Endothelial cell of umbilical vein (primary cell): ENCODE results near the gene YIPF3. TPM values are rescaled to one million over a fixed set of nuclear protein-coding genes. Genes with fewer than 3 reads are reported as not detected.

Experiments used
- BruUV-seq: library from RNA; stranded (reverse); fragments of 400-500 nt; replicated peaks from 2 replicates; lab custom pipeline; 2021; lab: Mats Ljungman, UMichigan
- CTCF ChIA-PET: fragments of 300-600, 350-600 bp; sonication (Branson Sonifier 250); formaldehyde crosslinking; loops from one replicate; lab custom pipeline; 2021; ENCODE audit warnings: antibody characterized with exemption, inconsistent platforms; lab: Charles Lee
- POLR2A ChIA-PET: fragments of 300-600, 350-600 bp; sonication (Branson Sonifier 250); formaldehyde crosslinking; loops from one replicate; lab custom pipeline; 2021; ENCODE audit warnings: antibody characterized with exemption, inconsistent platforms; lab: Charles Lee
- DNase-seq: peaks from one replicate; pipeline ENCODE4 v3.0.0-alpha.2; 2011; ENCODE audit warnings: low read depth, low spot score
- FAIRE-seq: peaks from 2 replicates; lab custom pipeline; 2011; peaks lifted over from hg19 to GRCh38; lab: Jason Lieb, UNC
- H2AFZ ChIP-seq: 2 replicates; pipeline ENCODE4 v1.6.0; 2012; ENCODE audit warnings: low read depth, low read length, control low read depth, inconsistent platforms
- H3K27ac ChIP-seq: 2 replicates; pipeline ENCODE4 v1.5.1; 2011; ENCODE audit warnings: low read depth, mild to moderate bottlenecking, control low read depth, low read length, moderate library complexity; ENCODE audit not compliant: insufficient read depth
- H3K27me3 ChIP-seq, 2 experiments: 2 replicates each; pipeline versions ENCODE4 v1.6.0 to v1.6.1; 2011; ENCODE audit warnings: low read length in 2 of 2, mixed read lengths in 1 of 2; ENCODE audit not compliant: control insufficient read depth in 2 of 2, insufficient read depth in 2 of 2
- H3K36me3 ChIP-seq, 2 experiments: 2 replicates in 1 of 2; 3 replicates in 1 of 2; pipeline ENCODE4 v1.5.1; 2011; ENCODE audit warnings: low read length in 2 of 2, mild to moderate bottlenecking in 1 of 2, moderate library complexity in 1 of 2; ENCODE audit not compliant: control insufficient read depth in 2 of 2, insufficient read depth in 2 of 2; ENCODE audit errors: extremely low read depth in 1 of 2
- H3K4me1 ChIP-seq: 3 replicates; pipeline ENCODE4 v1.5.1; 2011; ENCODE audit warnings: mild to moderate bottlenecking, low read length; ENCODE audit not compliant: control insufficient read depth, insufficient read depth; ENCODE audit errors: extremely low read depth
- H3K4me2 ChIP-seq: 2 replicates; pipeline ENCODE4 v1.6.1; 2011; ENCODE audit warnings: low read length, control low read depth, mixed read lengths; ENCODE audit not compliant: insufficient read depth
- H3K4me3 ChIP-seq, 3 experiments: fragments of 200-600 bp in 1 of 3; sonication (generic), shearing (Covaris generic) in 1 of 3; replicated peaks in 1 of 3; 2 replicates each; pipeline ENCODE4 v1.5.1; 2011 to 2016; ENCODE audit warnings: control low read depth in 3 of 3, low read length in 3 of 3, mild to moderate bottlenecking in 2 of 3, inconsistent platforms in 1 of 3, low read depth in 1 of 3, moderate library complexity in 1 of 3; ENCODE audit not compliant: insufficient read depth in 1 of 3
- H3K79me2 ChIP-seq: 2 replicates; pipeline ENCODE4 v1.6.0; 2012; ENCODE audit warnings: low read length, inconsistent platforms; ENCODE audit not compliant: control insufficient read depth, insufficient read depth
- H3K9ac ChIP-seq: replicated peaks from 2 replicates; pipeline ENCODE3; 2011; ENCODE audit warnings: low read length, control low read depth; ENCODE audit not compliant: insufficient read depth; ENCODE audit errors: extremely low read depth
- H3K9me1 ChIP-seq: replicated peaks from 3 replicates; pipeline ENCODE4 v1.6.0; 2011; ENCODE audit warnings: mild to moderate bottlenecking, low read length; ENCODE audit not compliant: control insufficient read depth, insufficient read depth; ENCODE audit errors: extremely low read depth
- H3K9me3 ChIP-seq: replicated peaks from 2 replicates; pipeline ENCODE4 v1.5.1; 2012; ENCODE audit warnings: low read length, inconsistent platforms; ENCODE audit not compliant: control insufficient read depth, insufficient read depth
- H4K20me1 ChIP-seq: replicated peaks from 2 replicates; pipeline ENCODE3; 2011; ENCODE audit warnings: mild to moderate bottlenecking, low read length; ENCODE audit not compliant: control insufficient read depth, insufficient read depth; ENCODE audit errors: extremely low read depth
- CTCF ChIP-seq, 2 donors: IDR thresholded peaks; 1 replicate in 1 of 2; 2 replicates in 1 of 2; pipeline ENCODE4 v1.5.1; 2011; ENCODE audit warnings: low read length in 2 of 2, mild to moderate bottlenecking in 2 of 2, moderate library complexity in 2 of 2, control low read depth in 1 of 2, inconsistent platforms in 1 of 2, low read depth in 1 of 2; ENCODE audit not compliant: insufficient read depth in 1 of 2; ENCODE audit errors: extremely low read depth in 1 of 2
- EZH2 ChIP-seq: IDR thresholded peaks from 2 replicates; pipeline ENCODE4 v1.6.1; 2012; ENCODE audit warnings: borderline replicate concordance, low read depth, mild to moderate bottlenecking, moderate library complexity, low read length, inconsistent platforms; ENCODE audit not compliant: severe bottlenecking
- FOS ChIP-seq: IDR thresholded peaks from 2 replicates; pipeline ENCODE4 v1.6.1; 2011; ENCODE audit warnings: mild to moderate bottlenecking, low read length, moderate library complexity, borderline replicate concordance; ENCODE audit not compliant: insufficient read depth
- GATA2 ChIP-seq: IDR thresholded peaks from 2 replicates; pipeline ENCODE4 v1.7.0; 2011; ENCODE audit warnings: low read depth, mild to moderate bottlenecking, moderate library complexity, mixed read lengths, low read length; ENCODE audit not compliant: insufficient read length, insufficient read depth
- JUN ChIP-seq: IDR thresholded peaks from 2 replicates; pipeline ENCODE4 v1.6.1; 2011; ENCODE audit warnings: borderline replicate concordance, low read depth; ENCODE audit not compliant: insufficient read length, insufficient read depth
- MAX ChIP-seq: IDR thresholded peaks from 2 replicates; pipeline ENCODE4 v1.6.1; 2011; ENCODE audit not compliant: insufficient read depth, insufficient read length
- MYC ChIP-seq: IDR thresholded peaks from one replicate; pipeline ENCODE4 v1.6.1; 2011; ENCODE audit warnings: mild to moderate bottlenecking, low read depth, low read length
- POLR2A ChIP-seq: IDR thresholded peaks from 2 replicates; pipeline ENCODE4 v1.6.1; 2012; ENCODE audit warnings: low read depth, mild to moderate bottlenecking, control low read depth, low read length
- POLR2AphosphoS5 ChIP-seq: IDR thresholded peaks from 2 replicates; pipeline ENCODE4 v1.6.1; 2012; ENCODE audit warnings: low read depth, mild to moderate bottlenecking, control low read depth, low read length, moderate library complexity; ENCODE audit not compliant: insufficient read depth
- dilution Hi-C: fragments of 300-500 bp; cut with MboI; formaldehyde crosslinking; loops from one replicate; pipeline ENCODE4 v1.15.0; 2019; ENCODE audit warnings: low sequenced_read_pairs; ENCODE audit not compliant: extremely low pct_ligation_motif_present
- intact Hi-C: fragments of 100-400 bp; cut with micrococcal nuclease; formaldehyde crosslinking; loops from one replicate; pipeline ENCODE4 v1.10.0; 2022
- polyA plus RNA-seq, 4 experiments: library from polyadenylated mRNA; depleted of rRNA in 3 of 4; stranded (reverse) in 3 of 4; unstranded in 1 of 4; fragments of >200 nt; gene quantifications; 2 replicates each; pipeline versions ENCODE4 v1.2.1 to v1.2.3, GENCODE V29; 2011 to 2012; ENCODE audit warnings: missing spikeins in 1 of 4
- total RNA-seq: library from RNA; stranded (reverse); gene quantifications from 2 replicates; pipeline ENCODE4 v1.2.3, GENCODE V29; 2021

The YIPF3 gene
- total and polyA plus RNA-seq, 2 donors (not counting 3 experiments of a cell fraction or from before 2014, with no cell fraction given) = 119 to 470 TPM

GRCh38 chr6:43547222-43547621 lies 30.5 kb upstream of the YIPF3 start:
- POLR2A ChIA-PET = no interaction called here
- no TSS peak for BruUV-seq
- Histone ChIP-seq H2AFZ (no peak overlapping the region), H3K9ac (no peak overlapping the region), H3K4me2 (no peak overlapping the region), H4K20me1 (no peaks in the 10 kb centered on the region), H3K27me3 (no peaks in the 10 kb centered on the region), H3K4me3 (no peak overlapping the region), H3K27ac (no peak overlapping the region), H3K9me1 (no peaks in the 10 kb centered on the region), H3K9me3 (no peaks in the 10 kb centered on the region), H3K4me1 (no peaks in the 10 kb centered on the region), H3K79me2 (no peaks in the 10 kb centered on the region), H3K36me3 (peaks cover 16 to 24% of the 10 kb centered on the region in 2 experiments)
- no peak for TF ChIP-seq MYC
- TF ChIP-seq JUN = no peak
- no peak for TF ChIP-seq GATA2
- no peak for TF ChIP-seq POLR2A
- no peak for TF ChIP-seq CTCF (IDR thresholded peaks at IDR 0.05; ENCODE audit: extremely low read depth in 1 of 2, insufficient read depth in 1 of 2, low read depth in 1 of 2, low read length in 2 of 2)
- no peak for TF ChIP-seq EZH2
- no peak for TF ChIP-seq POLR2AphosphoS5
- no peak for TF ChIP-seq FOS
- no peak for TF ChIP-seq MAX
- CTCF ChIA-PET = no interaction called here
- FAIRE-seq = no peak
- dilution Hi-C loops = no loop called here
- DNase-seq = no peak
- intact Hi-C loops = no loop called here
